Activated T-cell treated with anti-CD3 and anti-CD28 coated beads, Interleukin-2, amount 50 U/mL, for 24 hours (primary cell): ENCODE data around the gene CFAP53.
"Not testable (repeated sequence)": the region's sequence is repeated elsewhere in the genome, so short reads cannot be mapped to it uniquely, and the experiment has no call there.

Experiments
- DNase-seq: peaks from one replicate; pipeline ENCODE4 v3.0.0-alpha.2; 2020
- H3K27ac Mint-ChIP-seq: 2 replicates; pipeline ENCODE4 v1.8.0; 2020; ENCODE audit warnings: mild to moderate bottlenecking, mixed read lengths
- H3K27me3 Mint-ChIP-seq: 2 replicates; pipeline ENCODE4 v1.8.0; 2020; ENCODE audit warnings: mixed read lengths
- H3K36me3 Mint-ChIP-seq: 2 replicates; pipeline ENCODE4 v1.8.0; 2020; ENCODE audit warnings: low read depth, mixed read lengths
- H3K4me1 Mint-ChIP-seq: 2 replicates; pipeline ENCODE4 v1.8.0; 2020; ENCODE audit warnings: low read depth, mixed read lengths
- H3K4me3 Mint-ChIP-seq: 2 replicates; pipeline ENCODE4 v1.8.0; 2020; ENCODE audit warnings: mild to moderate bottlenecking, moderate library complexity, mixed read lengths
- H3K9me3 Mint-ChIP-seq: 2 replicates; pipeline ENCODE4 v1.8.0; 2020; ENCODE audit warnings: mixed read lengths

Gene CFAP53

DNA sequence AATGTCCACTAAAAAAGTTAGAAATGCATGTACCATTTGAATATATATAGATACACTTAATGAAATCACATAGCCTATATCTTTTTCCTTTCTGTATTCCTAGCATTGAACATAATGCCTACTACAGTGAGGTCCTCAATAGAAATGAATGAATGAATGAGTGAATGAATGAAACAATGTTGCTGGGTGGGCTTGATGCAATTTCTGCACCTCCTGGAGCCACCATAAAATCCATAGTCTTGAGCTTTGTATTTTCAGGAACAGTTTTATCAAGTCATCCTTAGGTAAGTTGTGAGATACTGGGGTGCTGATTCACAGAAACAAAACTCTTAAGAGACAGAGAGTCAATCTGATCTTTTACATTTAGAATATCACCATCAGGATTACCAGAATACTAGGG lies 3.3 kb downstream of the CFAP53 start:
- Mint-ChIP-seq H3K4me1 (peaks cover 24% of the 10 kb centered on the region), H3K27ac (no peak overlapping the region), H3K36me3 (peaks cover 6% of the 10 kb centered on the region), H3K9me3 (no peaks in the 10 kb centered on the region), H3K4me3 (no peak overlapping the region), H3K27me3 (no peaks in the 10 kb centered on the region)
- DNase-seq, result no peak

DNA sequence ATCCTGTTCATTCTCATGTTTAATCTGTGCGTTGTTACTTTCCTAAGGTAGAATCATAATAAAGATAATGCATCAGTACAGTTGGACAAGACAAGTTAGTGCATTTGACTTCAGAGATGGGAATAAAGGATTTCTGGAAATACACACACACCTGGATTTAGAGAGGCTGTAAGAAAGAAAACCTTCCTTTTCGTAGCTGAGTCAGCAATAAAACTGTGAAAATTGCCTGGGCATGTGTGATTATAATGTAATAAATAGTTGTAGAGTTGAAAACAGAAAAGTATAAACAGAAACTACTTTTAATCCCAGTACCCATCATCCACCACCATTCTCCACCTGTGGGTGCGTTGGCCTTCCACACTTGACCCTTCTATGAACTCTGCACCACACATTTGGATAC lies 15.4 kb downstream of the CFAP53 start:
- Mint-ChIP-seq H3K9me3 (no peaks in the 10 kb centered on the region), H3K27ac (no peak overlapping the region), H3K4me1 (peaks cover 2% of the 10 kb centered on the region), H3K4me3 (no peak overlapping the region), H3K36me3 (no peaks in the 10 kb centered on the region), H3K27me3 (no peaks in the 10 kb centered on the region)
- no peak for DNase-seq

DNA sequence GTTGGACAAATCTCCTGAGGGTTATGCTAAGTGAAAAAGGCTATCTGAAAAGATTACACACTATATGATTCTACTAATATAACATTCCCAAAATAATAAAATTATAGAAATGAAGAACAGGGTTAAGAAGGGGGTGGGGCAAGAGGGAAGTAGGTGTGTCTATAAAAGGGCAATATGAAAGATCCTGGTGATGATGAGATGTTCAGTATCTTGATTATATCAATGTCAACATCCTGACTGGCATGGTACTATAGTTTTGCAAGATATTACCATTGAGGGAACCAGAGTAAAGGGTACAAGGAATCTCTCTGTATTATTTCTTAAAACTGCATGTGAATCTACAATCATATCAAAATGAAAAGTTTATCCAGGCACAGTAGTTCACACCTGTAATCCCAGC lies 16.7 kb downstream of the CFAP53 start:
- Mint-ChIP-seq H3K36me3 (no peaks in the 10 kb centered on the region), H3K4me1 (peaks cover 2% of the 10 kb centered on the region), H3K27me3 (no peaks in the 10 kb centered on the region), H3K27ac (no peak overlapping the region), H3K4me3 (no peak overlapping the region), H3K9me3 (no peaks in the 10 kb centered on the region)
- no peak for DNase-seq

DNA sequence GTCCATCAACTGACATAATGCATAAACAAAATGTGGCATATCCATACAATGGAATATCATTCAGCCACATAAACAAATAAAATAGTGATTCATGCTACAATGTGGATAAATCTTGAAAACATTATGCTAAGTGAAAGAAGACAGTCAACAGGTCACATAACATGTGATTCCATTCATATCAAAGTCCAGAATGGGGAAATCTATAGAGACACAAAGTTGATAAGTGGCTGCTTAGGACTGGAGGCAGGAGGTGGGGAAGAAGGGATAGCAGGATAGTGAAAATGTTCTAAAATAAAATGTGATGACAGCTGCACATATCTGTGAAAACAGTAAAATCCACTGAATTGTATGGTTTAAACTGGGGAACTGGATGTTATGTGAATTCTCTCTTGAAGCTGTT lies 18.7 kb downstream of the CFAP53 start:
- Mint-ChIP-seq H3K4me1 (peaks cover 2% of the 10 kb centered on the region), H3K27ac (no peak overlapping the region), H3K36me3 (no peaks in the 10 kb centered on the region), H3K4me3 (no peak overlapping the region), H3K9me3 (peaks cover under 1% of the 10 kb centered on the region), H3K27me3 (no peaks in the 10 kb centered on the region)
- DNase-seq, result no peak

GRCh38 chr18:50241768-50242167 lies 24.5 kb downstream of the CFAP53 start:
- DNase-seq, H3K4me1 Mint-ChIP-seq, H3K27me3 Mint-ChIP-seq, H3K27ac Mint-ChIP-seq, H3K36me3 Mint-ChIP-seq, H3K4me3 Mint-ChIP-seq: not testable (repeated sequence)
- peaks cover 27% of the 10 kb centered on the region for H3K9me3 Mint-ChIP-seq

DNA sequence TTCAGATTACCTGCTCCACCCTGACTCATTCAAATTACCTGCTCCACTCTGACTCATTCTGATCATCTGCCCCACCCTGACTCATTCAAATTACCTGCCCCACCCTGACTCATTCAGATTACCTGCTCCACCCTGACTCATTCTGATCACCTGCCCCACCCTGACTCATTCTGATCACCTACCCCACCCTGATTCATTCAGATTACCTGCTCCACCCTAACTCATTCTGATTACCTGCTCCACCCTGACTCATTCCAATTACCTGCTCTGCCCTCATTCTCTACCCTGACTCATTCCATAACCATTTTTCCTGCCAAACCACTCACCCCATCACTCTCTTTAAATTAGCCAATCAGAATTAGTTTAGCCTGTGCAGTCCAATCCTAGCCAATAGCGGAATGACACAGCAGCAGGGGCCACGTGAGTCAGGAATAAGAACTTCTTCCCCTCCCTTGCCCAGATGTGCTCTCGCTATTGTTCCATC lies 26.2 kb downstream of the CFAP53 start:
- H3K27me3 Mint-ChIP-seq, result peaks cover 8% of the 10 kb centered on the region
- H3K27ac Mint-ChIP-seq, result peak overlapping the region; percentile 51
- peaks cover 27% of the 10 kb centered on the region for H3K9me3 Mint-ChIP-seq
- DNase-seq, result no peak
- H3K4me3 Mint-ChIP-seq, result no peak overlapping the region
- peaks cover 8% of the 10 kb centered on the region for H3K4me1 Mint-ChIP-seq
- H3K36me3 Mint-ChIP-seq, result peaks cover 5% of the 10 kb centered on the region

DNA sequence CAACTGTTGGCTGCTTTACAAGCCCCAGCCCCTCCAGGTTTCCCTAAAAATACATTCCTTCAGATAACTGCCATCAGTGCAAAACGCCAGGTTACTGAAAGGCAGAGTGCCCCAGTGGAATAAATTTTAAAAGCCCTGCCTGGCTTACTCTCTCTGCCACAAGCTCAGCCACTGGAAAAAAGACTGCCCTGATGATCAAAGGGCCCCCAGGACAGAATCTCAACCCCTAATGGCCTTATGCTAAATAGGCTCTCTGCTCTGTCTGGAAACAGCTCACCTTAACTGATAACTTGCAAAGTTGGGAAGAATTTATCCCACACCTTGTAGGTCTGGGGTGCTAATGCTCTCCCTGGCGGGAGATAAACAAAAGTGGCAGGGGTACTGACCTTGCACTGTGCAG lies 33.9 kb downstream of the CFAP53 start:
- no peak for DNase-seq
- H3K36me3 Mint-ChIP-seq, result no peaks in the 10 kb centered on the region
- H3K4me1 Mint-ChIP-seq, result peaks cover 6% of the 10 kb centered on the region
- peaks cover 5% of the 10 kb centered on the region for H3K27me3 Mint-ChIP-seq
- H3K4me3 Mint-ChIP-seq, result no peak overlapping the region
- no peaks in the 10 kb centered on the region for H3K9me3 Mint-ChIP-seq
- no peak overlapping the region for H3K27ac Mint-ChIP-seq

- peaks cover 5% of the 10 kb centered on the region for H3K27me3 Mint-ChIP-seq
- no peaks in the 10 kb centered on the region for H3K9me3 Mint-ChIP-seq
- H3K4me3 Mint-ChIP-seq, result no peak overlapping the region
- no peak overlapping the region for H3K27ac Mint-ChIP-seq
- peaks cover 6% of the 10 kb centered on the region for H3K4me1 Mint-ChIP-seq
- no peaks in the 10 kb centered on the region for H3K36me3 Mint-ChIP-seq
- no peak for DNase-seq
Measured at GRCh38 chr18:50231621-50232020, 34.7 kb downstream of the CFAP53 start.

- Mint-ChIP-seq H3K27me3 (peaks cover 34% of the 10 kb centered on the region), H3K9me3 (peaks cover 12% of the 10 kb centered on the region)
- not testable (repeated sequence) for DNase-seq, H3K4me1 Mint-ChIP-seq, H3K4me3 Mint-ChIP-seq, H3K36me3 Mint-ChIP-seq, H3K27ac Mint-ChIP-seq
Measured at GRCh38 chr18:50220249-50220648, 46.0 kb downstream of the CFAP53 start.

GRCh38 chr18:50218432-50219197 lies 47.7 kb downstream of the CFAP53 start:
- peaks cover 34% of the 10 kb centered on the region for H3K27me3 Mint-ChIP-seq
- H3K9me3 Mint-ChIP-seq, result peaks cover 12% of the 10 kb centered on the region
- H3K36me3 Mint-ChIP-seq, result no peaks in the 10 kb centered on the region
- H3K4me1 Mint-ChIP-seq, result no peaks in the 10 kb centered on the region
- no peak overlapping the region for H3K4me3 Mint-ChIP-seq
- H3K27ac Mint-ChIP-seq, result no peak overlapping the region
- peak; percentile 33 for DNase-seq

DNA sequence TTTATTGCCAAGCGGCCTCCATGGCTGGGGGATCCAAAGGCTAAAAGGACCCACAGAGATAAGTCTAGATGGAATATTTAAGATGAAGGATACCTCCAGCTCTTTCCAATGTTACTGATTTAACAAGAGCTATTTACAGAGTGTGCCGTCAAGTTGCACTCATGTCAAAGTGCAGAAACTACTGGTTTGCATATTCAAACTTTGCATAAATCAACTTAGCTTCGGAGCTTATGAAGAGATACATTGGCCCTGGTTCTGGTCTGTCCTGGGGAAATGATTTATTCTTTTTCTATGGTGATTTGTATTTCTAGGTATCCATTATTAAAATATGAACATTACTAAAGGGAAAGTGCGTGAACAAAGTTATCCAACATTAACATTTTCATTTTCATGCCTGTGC lies 57.0 kb downstream of the CFAP53 start:
- Mint-ChIP-seq H3K4me1 (peaks cover 2% of the 10 kb centered on the region), H3K9me3 (no peaks in the 10 kb centered on the region), H3K27me3 (peaks cover 48% of the 10 kb centered on the region), H3K4me3 (no peak overlapping the region), H3K27ac (no peak overlapping the region), H3K36me3 (no peaks in the 10 kb centered on the region)
- DNase-seq, result no peak

DNA sequence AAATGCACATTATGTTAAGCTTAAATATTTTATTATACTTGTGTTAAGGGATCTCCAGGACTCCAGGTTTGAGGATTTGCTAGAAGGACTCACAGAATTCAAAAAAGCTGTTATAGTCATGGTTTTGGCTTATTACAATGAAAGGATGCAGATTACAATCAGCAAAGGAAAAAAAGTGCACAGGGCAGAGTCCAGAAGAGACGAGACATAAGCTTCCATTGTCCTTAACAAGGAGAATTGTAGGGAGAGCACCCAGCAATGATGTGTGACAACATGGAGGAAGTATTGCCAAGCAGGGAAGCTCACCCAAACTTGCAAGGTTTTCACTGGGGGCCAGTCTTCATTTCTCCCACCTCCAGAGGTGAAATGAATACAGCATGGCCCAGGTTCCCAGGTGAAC lies 58.6 kb downstream of the CFAP53 start:
- peaks cover 9% of the 10 kb centered on the region for H3K4me1 Mint-ChIP-seq
- peaks cover 57% of the 10 kb centered on the region for H3K27me3 Mint-ChIP-seq
- H3K36me3 Mint-ChIP-seq, result no peaks in the 10 kb centered on the region

GRCh38 chr18:50203801-50204604 lies 62.3 kb downstream of the CFAP53 start:
- H3K4me1 Mint-ChIP-seq, result peaks cover 9% of the 10 kb centered on the region

More for the DNA sequence above, 58.6 kb downstream of the CFAP53 start:
- Mint-ChIP-seq H3K4me3 (no peak overlapping the region), H3K27ac (no peak overlapping the region), H3K9me3 (no peaks in the 10 kb centered on the region)
- no peak for DNase-seq

GRCh38 chr18:50201476-50202018 lies 64.7 kb downstream of the CFAP53 start:
- Mint-ChIP-seq H3K4me3 (no peak overlapping the region), H3K36me3 (no peaks in the 10 kb centered on the region), H3K27ac (no peak overlapping the region), H3K27me3 (peaks cover 79% of the 10 kb centered on the region), H3K9me3 (no peaks in the 10 kb centered on the region), H3K4me1 (peaks cover 9% of the 10 kb centered on the region)
- no peak for DNase-seq

More at GRCh38 chr18:50203801-50204604, 62.3 kb downstream of the CFAP53 start:
- Mint-ChIP-seq H3K36me3 (no peaks in the 10 kb centered on the region), H3K4me3 (no peak overlapping the region), H3K27me3 (peaks cover 66% of the 10 kb centered on the region), H3K27ac (no peak overlapping the region), H3K9me3 (no peaks in the 10 kb centered on the region)
- no peak for DNase-seq

DNA sequence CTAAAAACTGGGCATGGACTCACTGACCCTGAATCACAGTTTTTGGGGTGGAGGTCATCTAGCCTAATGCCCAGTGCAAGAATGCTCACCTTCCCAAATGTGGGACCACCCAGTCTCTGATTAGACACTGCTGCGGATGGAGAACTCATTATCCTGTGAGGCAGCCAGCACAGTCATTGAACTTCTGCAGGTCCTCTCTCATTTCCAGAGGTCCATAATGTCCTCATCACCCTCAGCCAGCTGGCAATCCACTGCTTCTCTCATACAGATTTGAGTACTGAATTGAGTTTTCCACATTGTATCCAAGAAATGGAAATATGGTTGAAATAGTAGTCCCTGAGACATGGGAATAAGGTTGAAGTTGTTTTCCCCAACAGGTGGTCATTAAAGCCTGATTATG lies 66.4 kb downstream of the CFAP53 start:
- Mint-ChIP-seq H3K9me3 (no peaks in the 10 kb centered on the region), H3K4me1 (peaks cover 17% of the 10 kb centered on the region), H3K27me3 (peaks cover 81% of the 10 kb centered on the region), H3K27ac (no peak overlapping the region), H3K4me3 (no peak overlapping the region), H3K36me3 (no peaks in the 10 kb centered on the region)
- no peak for DNase-seq
